Muscle layer of duodenum (tissue), 2 donors: ENCODE measurements around the gene GSTT2.
"Not testable (repeated sequence)": the region's sequence is repeated elsewhere in the genome, so short reads cannot be mapped to it uniquely, and the experiment has no call there.

Experiments used
- H3K27ac ChIP-seq: one replicate; pipeline ENCODE4 v1.7.0; 2013; ENCODE audit warnings: mild to moderate bottlenecking, low read length
- H3K27me3 ChIP-seq: one replicate; pipeline ENCODE4 v1.7.0; 2013; ENCODE audit warnings: low read depth, mild to moderate bottlenecking, control low read depth, low read length
- H3K36me3 ChIP-seq, 2 donors: one replicate each; pipeline ENCODE4 v1.7.0; 2013; ENCODE audit warnings: low read length in 2 of 2, control low read depth in 1 of 2, mild to moderate bottlenecking in 1 of 2; ENCODE audit not compliant: insufficient read depth in 2 of 2, control insufficient read depth in 1 of 2
- H3K4me1 ChIP-seq, 2 donors: one replicate each; pipeline ENCODE4 v1.7.0; 2013; ENCODE audit warnings: low read length in 2 of 2, mild to moderate bottlenecking in 2 of 2, control low read depth in 1 of 2, moderate library complexity in 1 of 2; ENCODE audit not compliant: insufficient read depth in 2 of 2, control insufficient read depth in 1 of 2
- H3K4me3 ChIP-seq, 2 donors: one replicate each; pipeline ENCODE4 v1.7.0; 2013; ENCODE audit warnings: low read length in 2 of 2, low read depth in 1 of 2, mild to moderate bottlenecking in 1 of 2
- H3K9me3 ChIP-seq, 2 donors: one replicate each; pipeline ENCODE4 v1.7.0; 2013; ENCODE audit warnings: low read length in 2 of 2, control low read depth in 1 of 2, mild to moderate bottlenecking in 1 of 2; ENCODE audit not compliant: control insufficient read depth in 1 of 2
- donor health status: healthy.

The GSTT2 gene

GRCh38 chr22:23979557-23980240 lies at the start of gene GSTT2:
TSS of gene GSTT2 (plus strand) at chr22:23980134.
- not testable (repeated sequence) for H3K4me3 ChIP-seq, H3K4me1 ChIP-seq, H3K36me3 ChIP-seq, H3K27me3 ChIP-seq, H3K9me3 ChIP-seq, H3K27ac ChIP-seq

GRCh38 chr22:23938328-23939016 lies 41.5 kb upstream of the GSTT2 start:
- no peak overlapping the region for H3K27ac ChIP-seq

GRCh38 chr22:23939017-23939357 lies 40.9 kb upstream of the GSTT2 start:
- no peak overlapping the region for H3K27ac ChIP-seq
- no peaks in the 10 kb centered on the region for H3K36me3 ChIP-seq
- H3K27me3 ChIP-seq = no peaks in the 10 kb centered on the region
- no peaks in the 10 kb centered on the region for H3K4me1 ChIP-seq
- no peaks in the 10 kb centered on the region for H3K9me3 ChIP-seq
- H3K4me3 ChIP-seq = no peak overlapping the region

More at GRCh38 chr22:23938328-23939016, 41.5 kb upstream of the GSTT2 start:
- Histone ChIP-seq H3K9me3 (no peaks in the 10 kb centered on the region), H3K36me3 (no peaks in the 10 kb centered on the region), H3K27me3 (no peaks in the 10 kb centered on the region), H3K4me1 (no peaks in the 10 kb centered on the region), H3K4me3 (no peak overlapping the region)

- H3K9me3 ChIP-seq, H3K4me1 ChIP-seq, H3K4me3 ChIP-seq, H3K36me3 ChIP-seq, H3K27me3 ChIP-seq, H3K27ac ChIP-seq: not testable (repeated sequence)
These were observed 39.8 kb upstream of the GSTT2 start for GRCh38 chr22:23940166-23940565.

GRCh38 chr22:23947391-23947790 lies 32.5 kb upstream of the GSTT2 start:
- not testable (repeated sequence) for H3K36me3 ChIP-seq, H3K27me3 ChIP-seq, H3K27ac ChIP-seq, H3K9me3 ChIP-seq, H3K4me1 ChIP-seq, H3K4me3 ChIP-seq

- not testable (repeated sequence) for H3K4me3 ChIP-seq, H3K9me3 ChIP-seq, H3K27ac ChIP-seq, H3K4me1 ChIP-seq, H3K36me3 ChIP-seq, H3K27me3 ChIP-seq
These were observed 30.2 kb upstream of the GSTT2 start for GRCh38 chr22:23949764-23950163.

GRCh38 chr22:23951383-23951782 lies 28.6 kb upstream of the GSTT2 start:
- H3K4me3 ChIP-seq, H3K9me3 ChIP-seq, H3K36me3 ChIP-seq, H3K27ac ChIP-seq, H3K4me1 ChIP-seq, H3K27me3 ChIP-seq: not testable (repeated sequence)

- not testable (repeated sequence) for H3K4me3 ChIP-seq, H3K27me3 ChIP-seq, H3K36me3 ChIP-seq, H3K27ac ChIP-seq, H3K9me3 ChIP-seq, H3K4me1 ChIP-seq
These were observed 27.0 kb upstream of the GSTT2 start for GRCh38 chr22:23952794-23953405.

- not testable (repeated sequence) for H3K9me3 ChIP-seq, H3K27me3 ChIP-seq, H3K4me3 ChIP-seq, H3K36me3 ChIP-seq, H3K4me1 ChIP-seq, H3K27ac ChIP-seq
These were observed 26.4 kb upstream of the GSTT2 start for GRCh38 chr22:23953485-23953884.

- H3K36me3 ChIP-seq, H3K9me3 ChIP-seq, H3K4me3 ChIP-seq, H3K27me3 ChIP-seq, H3K27ac ChIP-seq, H3K4me1 ChIP-seq: not testable (repeated sequence)
These were observed 25.5 kb upstream of the GSTT2 start for GRCh38 chr22:23954193-23954990.

- H3K4me1 ChIP-seq, H3K4me3 ChIP-seq, H3K27ac ChIP-seq, H3K9me3 ChIP-seq, H3K36me3 ChIP-seq, H3K27me3 ChIP-seq: not testable (repeated sequence)
These were observed 25.0 kb upstream of the GSTT2 start for GRCh38 chr22:23954991-23955305.
